ENCODE data around the gene PDE4B. TPM values are rescaled to one million over a fixed set of nuclear protein-coding genes. Genes with fewer than 3 reads are reported as not detected.

PDE4B gene
- polyA plus RNA-seq, 1 donor (not counting 4 experiments of a cell fraction or from before 2014, with no cell fraction given), result 0.29 TPM

GRCh38 chr1:66197120-66197519, 404.4 kb downstream of the PDE4B start:
- H3K9me3 ChIP-seq (ENCODE audit: control insufficient read depth, low read depth, low read length), result no peaks in the 10 kb centered on the region
- H3K4me3 ChIP-seq (ENCODE audit: control insufficient read depth in 2 of 3, extremely low read depth in 1 of 3, insufficient read depth in 2 of 3, low read depth in 1 of 3, low read length in 3 of 3), result no peak overlapping the region
- no peak overlapping the region for H3K4me2 ChIP-seq (ENCODE audit: control insufficient read depth, extremely low read depth, insufficient read depth, low read depth, low read length)
- no peak for DNase-seq (ENCODE audit: low read depth, low spot score)
- no peaks in the 10 kb centered on the region for H3K4me1 ChIP-seq (ENCODE audit: control insufficient read depth, extremely low read depth, insufficient read depth, low read length)
- H3K9me1 ChIP-seq (ENCODE audit: control insufficient read depth, extremely low read depth, insufficient read depth, low read length), result no peaks in the 10 kb centered on the region
- no peak overlapping the region for H3K9ac ChIP-seq (ENCODE audit: control insufficient read depth, extremely low read depth, insufficient read depth, low read length)
- no peak for TF ChIP-seq EZH2 (IDR thresholded peaks at IDR 0.05; ENCODE audit: low read length)
- no peak for TF ChIP-seq CTCF (optimal IDR thresholded peaks at IDR 0.05 in 1 of 3, IDR thresholded peaks at IDR 0.05 in 1 of 3, conservative IDR thresholded peaks at IDR 0.05 in 1 of 3; ENCODE audit: extremely low read depth in 1 of 3, insufficient read depth in 2 of 3, low read length in 3 of 3)
- no peaks in the 10 kb centered on the region for H3K79me2 ChIP-seq (ENCODE audit: control insufficient read depth, insufficient read depth, low read length)
- H3K27ac ChIP-seq (ENCODE audit: control insufficient read depth, insufficient read depth, low read length), result no peak overlapping the region
- H3K36me3 ChIP-seq (ENCODE audit: control insufficient read depth in 2 of 2, extremely low read depth in 1 of 2, insufficient read depth in 2 of 2, low read length in 2 of 2), result no peaks in the 10 kb centered on the region
- H3K27me3 ChIP-seq (ENCODE audit: control insufficient read depth, extremely low read depth, insufficient read depth, low read length), result no peaks in the 10 kb centered on the region
- no peak for FAIRE-seq
- H2AFZ ChIP-seq (ENCODE audit: control insufficient read depth, low read length), result no peak overlapping the region
- H4K20me1 ChIP-seq (ENCODE audit: control insufficient read depth, extremely low read depth, insufficient read depth, low read length), result no peaks in the 10 kb centered on the region
- dilution Hi-C loops (cut with MboI; ENCODE audit: extremely low pct_ligation_motif_present, low sequenced_read_pairs), result no loop called here

- no peaks in the 10 kb centered on the region for H3K36me3 ChIP-seq (ENCODE audit: control insufficient read depth in 2 of 2, extremely low read depth in 1 of 2, insufficient read depth in 2 of 2, low read length in 2 of 2)
- dilution Hi-C loops (cut with MboI; ENCODE audit: extremely low pct_ligation_motif_present, low sequenced_read_pairs), result no loop called here
- no peak for TF ChIP-seq CTCF (optimal IDR thresholded peaks at IDR 0.05 in 1 of 3, IDR thresholded peaks at IDR 0.05 in 1 of 3, conservative IDR thresholded peaks at IDR 0.05 in 1 of 3; ENCODE audit: extremely low read depth in 1 of 3, insufficient read depth in 2 of 3, low read length in 3 of 3)
- TF ChIP-seq EZH2 (IDR thresholded peaks at IDR 0.05; ENCODE audit: low read length), result no peak
Observed at GRCh38 chr1:66197785-66198184, 405.1 kb downstream of the PDE4B start.

More at GRCh38 chr1:66197785-66198184, 405.1 kb downstream of the PDE4B start:
- no peak overlapping the region for H3K27ac ChIP-seq (ENCODE audit: control insufficient read depth, insufficient read depth, low read length)
- DNase-seq (ENCODE audit: low read depth, low spot score) (no peak), FAIRE-seq (no peak)
- no peak overlapping the region for H2AFZ ChIP-seq (ENCODE audit: control insufficient read depth, low read length)
- H3K79me2 ChIP-seq (ENCODE audit: control insufficient read depth, insufficient read depth, low read length), result no peaks in the 10 kb centered on the region
- H4K20me1 ChIP-seq (ENCODE audit: control insufficient read depth, extremely low read depth, insufficient read depth, low read length), result no peaks in the 10 kb centered on the region
- H3K9me3 ChIP-seq (ENCODE audit: control insufficient read depth, low read depth, low read length), result no peaks in the 10 kb centered on the region
- no peaks in the 10 kb centered on the region for H3K9me1 ChIP-seq (ENCODE audit: control insufficient read depth, extremely low read depth, insufficient read depth, low read length)
- no peaks in the 10 kb centered on the region for H3K4me1 ChIP-seq (ENCODE audit: control insufficient read depth, extremely low read depth, insufficient read depth, low read length)
- H3K4me3 ChIP-seq (ENCODE audit: control insufficient read depth in 2 of 3, extremely low read depth in 1 of 3, insufficient read depth in 2 of 3, low read depth in 1 of 3, low read length in 3 of 3), result no peak overlapping the region
- no peaks in the 10 kb centered on the region for H3K27me3 ChIP-seq (ENCODE audit: control insufficient read depth, extremely low read depth, insufficient read depth, low read length)
- no peak overlapping the region for H3K4me2 ChIP-seq (ENCODE audit: control insufficient read depth, extremely low read depth, insufficient read depth, low read depth, low read length)
- no peak overlapping the region for H3K9ac ChIP-seq (ENCODE audit: control insufficient read depth, extremely low read depth, insufficient read depth, low read length)

Data from keratinocyte (primary cell).